T-helper 17 cell (primary cell): ENCODE data around the gene GPR22. TPM values are rescaled to one million over a fixed set of nuclear protein-coding genes. Genes with fewer than 3 reads are reported as not detected.

ENCODE experiments used
- ATAC-seq: fragments of 150-1000 bp; cut with Tn5 transposase; 2 replicates; pipeline ENCODE4 v1.10.0; 2021; ENCODE audit warnings: mild to moderate bottlenecking, moderate library complexity
- DNase-seq, 3 donors: peaks; one replicate each; pipeline versions ENCODE4 v3.0.0 to v3.0.0-alpha.2; 2020 to 2021
- H3K9me3 ChIP-seq: one replicate; pipeline ENCODE4 v1.7.0; 2013; ENCODE audit warnings: low read length, mild to moderate bottlenecking; ENCODE audit not compliant: control insufficient read depth, poor library complexity, severe bottlenecking
- H3K27ac Mint-ChIP-seq: one replicate; pipeline ENCODE4 v1.8.0; 2022; ENCODE audit warnings: mild to moderate bottlenecking, moderate library complexity, mixed read lengths
- H3K27me3 Mint-ChIP-seq: one replicate; pipeline ENCODE4 v1.8.0; 2022; ENCODE audit warnings: mixed read lengths
- H3K36me3 Mint-ChIP-seq: one replicate; pipeline ENCODE4 v1.8.0; 2022; ENCODE audit warnings: low read depth, mixed read lengths
- H3K4me1 Mint-ChIP-seq: one replicate; pipeline ENCODE4 v1.8.0; 2022; ENCODE audit warnings: mild to moderate bottlenecking, mixed read lengths
- H3K4me3 Mint-ChIP-seq: one replicate; pipeline ENCODE4 v1.8.0; 2022; ENCODE audit warnings: mild to moderate bottlenecking, moderate library complexity, mixed read lengths
- total RNA-seq, 4 donors: library from RNA in 2 of 4; stranded (reverse) in 2 of 4; gene quantifications; one replicate each; pipeline ENCODE4 v1.2.3 and lab custom pipeline; 2022 to 2026

The GPR22 gene
- total RNA-seq, result not detected
- total RNA-seq (lab: John Stamatoyannopoulos, UW), result 0 reads per million in 2 donors

DNA sequence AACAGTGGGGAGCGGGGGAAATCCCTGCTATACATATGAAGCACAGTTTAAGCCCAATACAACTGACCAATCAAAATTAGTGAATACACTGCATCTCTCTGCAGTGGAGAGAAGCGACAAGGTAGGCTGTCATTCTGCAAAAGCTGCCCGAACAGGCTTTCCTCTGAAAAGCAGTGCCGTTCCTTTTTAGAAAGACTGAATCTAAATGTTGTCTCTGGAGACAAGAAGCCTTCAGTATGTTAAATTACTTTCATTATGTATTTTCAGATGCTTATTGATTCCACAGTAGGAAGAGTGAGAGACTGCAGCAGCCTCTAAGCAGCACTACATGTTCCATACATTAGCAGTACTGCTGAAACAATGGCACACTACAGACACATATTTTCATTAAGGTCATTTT, at the start of gene GPR22:
TSS of gene GPR22 (plus strand) at position 129 of the 400 bp plus-strand sequence. CDS start 4,004 bp downstream, outside the sequence.
- H3K9me3 ChIP-seq, result no peaks in the 10 kb centered on the region
- no peaks in the 10 kb centered on the region for H3K36me3 Mint-ChIP-seq
- ATAC-seq (no peak), DNase-seq (no peak)
- no peak within 1 kb of the TSS for H3K4me3 Mint-ChIP-seq
- peaks cover 11% of the 10 kb centered on the region for H3K4me1 Mint-ChIP-seq
- no peaks in the 10 kb centered on the region for H3K27me3 Mint-ChIP-seq
- no peak within 1 kb of the TSS for H3K27ac Mint-ChIP-seq

DNA sequence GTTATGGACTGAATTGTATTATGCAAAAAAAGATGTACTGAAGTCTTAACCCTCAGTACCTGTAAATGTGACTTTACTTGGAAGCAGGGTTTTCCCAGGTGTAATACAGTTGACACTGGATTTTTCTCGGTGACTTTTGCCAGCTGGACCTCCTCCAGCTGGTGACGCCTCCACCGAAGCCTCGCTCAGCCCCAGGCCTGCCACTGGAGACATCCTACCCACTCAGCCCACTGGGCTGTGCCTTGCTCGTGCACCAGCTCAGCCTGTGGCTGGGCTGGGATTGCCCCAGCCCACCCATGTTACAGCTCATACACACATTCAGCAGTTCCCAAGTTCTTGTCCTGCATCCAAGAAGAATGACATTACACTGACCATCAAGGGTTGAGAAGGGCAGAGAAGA, 42.4 kb upstream of the GPR22 start:
- no peak for ATAC-seq
- Mint-ChIP-seq H3K27ac (no peak overlapping the region), H3K4me3 (no peak overlapping the region), H3K36me3 (peaks cover 3% of the 10 kb centered on the region), H3K27me3 (no peaks in the 10 kb centered on the region), H3K4me1 (peaks cover 5% of the 10 kb centered on the region)
- no peaks in the 10 kb centered on the region for H3K9me3 ChIP-seq
- no peak for DNase-seq

DNA sequence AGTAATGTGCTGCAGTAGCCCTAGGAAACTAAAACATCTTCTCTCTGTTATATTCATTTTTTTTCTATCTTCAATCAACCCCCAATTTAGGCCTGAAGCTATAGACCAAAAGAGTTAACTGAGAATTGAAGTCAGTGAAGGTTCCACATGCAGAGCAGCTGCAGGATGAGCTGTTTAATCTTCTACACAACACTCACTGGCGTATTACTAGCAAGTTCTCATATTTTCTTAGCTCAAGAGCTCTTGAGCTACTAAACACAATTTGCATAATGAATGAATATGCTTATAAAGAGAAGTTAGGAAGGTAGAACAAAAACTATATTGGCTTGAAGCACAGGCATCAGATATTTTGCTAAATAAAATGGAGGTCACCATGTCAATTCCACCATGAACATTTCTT, 41.2 kb upstream of the GPR22 start:
- no peaks in the 10 kb centered on the region for H3K9me3 ChIP-seq
- DNase-seq (no peak), ATAC-seq (no peak)
- peaks cover 5% of the 10 kb centered on the region for H3K4me1 Mint-ChIP-seq
- H3K4me3 Mint-ChIP-seq, result no peak overlapping the region
- H3K27ac Mint-ChIP-seq, result no peak overlapping the region
- H3K36me3 Mint-ChIP-seq, result peaks cover under 1% of the 10 kb centered on the region
- no peaks in the 10 kb centered on the region for H3K27me3 Mint-ChIP-seq

DNA sequence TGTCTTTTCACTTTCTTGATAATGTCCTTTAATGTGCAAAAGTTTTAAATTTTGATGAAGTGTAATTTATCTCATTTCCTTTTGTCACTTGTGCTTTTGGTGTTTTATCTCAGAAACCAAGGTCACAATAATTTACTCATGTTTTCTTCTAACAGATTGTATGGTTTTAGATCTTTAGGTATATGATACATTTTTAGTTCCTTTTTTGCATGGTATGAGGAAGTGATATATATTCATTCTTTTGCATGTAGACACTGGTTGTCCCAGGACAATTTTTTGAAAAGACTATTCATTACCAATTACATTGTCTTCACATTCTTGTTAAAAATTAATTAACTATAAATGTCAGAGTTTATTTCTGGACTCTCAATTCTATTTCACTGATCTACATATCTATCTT, 39.8 kb upstream of the GPR22 start:
- peaks cover 3% of the 10 kb centered on the region for H3K4me1 Mint-ChIP-seq
- peaks cover 2% of the 10 kb centered on the region for H3K36me3 Mint-ChIP-seq
- H3K4me3 Mint-ChIP-seq, result no peak overlapping the region
- no peak for ATAC-seq
- no peak for DNase-seq
- no peaks in the 10 kb centered on the region for H3K9me3 ChIP-seq
- H3K27me3 Mint-ChIP-seq, result no peaks in the 10 kb centered on the region
- no peak overlapping the region for H3K27ac Mint-ChIP-seq

GRCh38 chr7:107432261-107432660, 37.6 kb upstream of the GPR22 start:
- H3K36me3 Mint-ChIP-seq, result peaks cover 2% of the 10 kb centered on the region
- no peak for ATAC-seq
- no peak overlapping the region for H3K27ac Mint-ChIP-seq
- H3K4me3 Mint-ChIP-seq, result no peak overlapping the region
- H3K27me3 Mint-ChIP-seq, result no peaks in the 10 kb centered on the region
- H3K4me1 Mint-ChIP-seq, result peaks cover 3% of the 10 kb centered on the region
- H3K9me3 ChIP-seq, result no peaks in the 10 kb centered on the region
- DNase-seq, result no peak

DNA sequence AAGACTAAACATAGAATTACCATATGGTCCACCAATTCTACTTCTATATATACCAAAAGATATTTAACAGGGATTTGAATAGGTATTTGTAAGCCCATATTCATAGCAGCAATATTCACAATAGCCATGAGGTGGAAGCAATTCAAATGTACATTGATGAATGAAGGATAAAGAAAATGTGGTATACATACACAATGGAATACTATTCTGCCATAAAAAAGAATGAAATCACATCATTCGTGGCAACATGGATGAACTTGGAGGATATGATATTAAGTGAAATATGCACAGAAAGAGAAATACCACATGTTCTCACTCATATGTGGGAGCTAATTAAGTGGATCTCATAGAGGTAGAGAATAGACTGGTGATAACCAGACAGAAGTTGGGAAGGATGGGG, 34.1 kb upstream of the GPR22 start:
- Mint-ChIP-seq H3K36me3 (peaks cover 2% of the 10 kb centered on the region), H3K4me3 (no peak overlapping the region), H3K4me1 (peaks cover 5% of the 10 kb centered on the region), H3K27ac (no peak overlapping the region), H3K27me3 (no peaks in the 10 kb centered on the region)
- no peak for ATAC-seq
- H3K9me3 ChIP-seq, result no peaks in the 10 kb centered on the region
- DNase-seq, result no peak

DNA sequence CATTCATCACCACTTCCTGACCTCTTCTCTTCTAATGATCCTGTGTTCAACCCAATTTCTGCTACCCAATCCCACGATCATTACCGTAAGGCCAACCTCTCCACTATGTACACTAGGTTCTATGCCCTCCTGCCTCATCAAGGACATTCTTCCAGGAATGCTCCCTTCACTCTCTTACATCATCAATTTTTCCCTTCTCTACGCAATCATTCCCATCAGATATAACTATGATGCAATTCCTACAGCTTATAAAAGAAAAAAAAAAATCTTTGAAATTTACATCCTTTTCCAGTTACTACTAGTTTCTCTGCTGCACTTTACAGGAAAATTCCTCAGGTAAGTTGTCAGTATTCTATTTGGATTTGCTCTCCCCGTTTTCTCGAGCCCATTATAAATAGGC, 30.8 kb upstream of the GPR22 start:
- H3K36me3 Mint-ChIP-seq, result peaks cover 5% of the 10 kb centered on the region
- no peaks in the 10 kb centered on the region for H3K27me3 Mint-ChIP-seq
- H3K9me3 ChIP-seq, result no peaks in the 10 kb centered on the region
- ATAC-seq (no peak), DNase-seq (no peak)
- peaks cover 5% of the 10 kb centered on the region for H3K4me1 Mint-ChIP-seq
- no peak overlapping the region for H3K4me3 Mint-ChIP-seq
- H3K27ac Mint-ChIP-seq, result no peak overlapping the region

DNA sequence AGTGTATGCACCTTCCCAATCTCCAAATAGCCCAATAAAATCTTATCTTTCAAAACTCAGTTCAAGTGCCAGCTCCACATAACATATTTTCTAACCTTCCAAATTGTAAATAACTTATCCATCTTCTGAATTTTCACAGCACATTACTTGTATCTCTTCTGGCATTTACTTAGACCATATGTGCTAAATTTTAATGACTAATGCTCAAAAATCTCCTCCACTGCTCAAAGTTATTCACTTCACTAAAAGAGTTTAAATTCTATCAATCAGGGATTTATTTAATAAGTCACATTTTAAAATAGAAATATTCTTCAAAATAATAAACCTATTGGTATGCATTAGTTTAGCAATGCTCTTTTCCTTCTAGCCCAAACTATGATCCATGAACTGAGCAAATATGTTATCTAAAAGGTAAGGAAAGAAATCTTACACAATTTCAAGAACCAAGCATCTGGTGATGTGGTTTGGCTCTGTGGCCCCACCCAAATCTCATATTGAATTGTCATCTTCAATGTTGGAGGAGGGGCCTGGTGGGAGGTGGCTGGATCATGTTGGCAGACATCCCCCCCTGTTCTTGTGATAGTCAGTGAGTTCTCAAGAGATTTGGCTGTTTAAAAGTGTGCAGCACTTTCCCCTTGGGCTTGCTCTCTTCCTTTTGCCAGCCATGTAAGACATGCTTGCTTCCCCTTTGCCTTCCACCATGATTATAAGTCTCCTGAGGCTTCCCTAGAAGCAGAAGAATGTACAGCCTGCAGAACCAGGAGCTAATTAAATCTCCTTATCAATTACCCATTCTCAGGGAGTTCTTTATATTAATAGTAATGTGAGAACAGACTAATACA, 28.1 kb upstream of the GPR22 start:
- ATAC-seq (no peak), DNase-seq (no peak)
- no peaks in the 10 kb centered on the region for H3K9me3 ChIP-seq
- Mint-ChIP-seq H3K4me3 (no peak overlapping the region), H3K4me1 (peaks cover 5% of the 10 kb centered on the region), H3K27me3 (no peaks in the 10 kb centered on the region), H3K27ac (no peak overlapping the region), H3K36me3 (peaks cover 4% of the 10 kb centered on the region)

DNA sequence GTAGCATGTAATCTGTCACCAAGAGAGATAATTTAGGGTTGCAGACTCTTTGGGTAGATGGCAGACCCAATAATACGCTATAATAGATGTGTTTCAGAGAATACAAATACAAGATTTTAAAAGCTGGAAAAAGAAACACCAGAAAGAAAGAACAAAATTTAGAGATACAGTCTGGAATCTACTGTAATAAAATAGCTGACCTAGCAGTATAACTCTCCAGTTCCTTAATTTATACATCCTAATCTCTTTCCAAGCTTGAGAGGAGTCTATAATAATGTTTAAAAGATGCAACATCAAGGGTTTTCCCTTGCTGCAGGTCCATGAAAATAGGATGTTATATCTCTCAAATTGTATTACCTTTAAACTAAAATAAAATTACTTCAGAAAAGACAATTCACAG, 27.2 kb upstream of the GPR22 start:
- Mint-ChIP-seq H3K4me3 (no peak overlapping the region), H3K36me3 (peaks cover 7% of the 10 kb centered on the region), H3K4me1 (peaks cover 8% of the 10 kb centered on the region), H3K27ac (no peak overlapping the region), H3K27me3 (no peaks in the 10 kb centered on the region)
- no peaks in the 10 kb centered on the region for H3K9me3 ChIP-seq
- ATAC-seq, result no peak
- no peak for DNase-seq

- H3K4me3 Mint-ChIP-seq, result no peak overlapping the region
- ATAC-seq (no peak), DNase-seq (no peak)
- no peak overlapping the region for H3K27ac Mint-ChIP-seq
- H3K9me3 ChIP-seq, result no peaks in the 10 kb centered on the region
- no peaks in the 10 kb centered on the region for H3K27me3 Mint-ChIP-seq
- H3K4me1 Mint-ChIP-seq, result peaks cover 8% of the 10 kb centered on the region
- H3K36me3 Mint-ChIP-seq, result peaks cover 8% of the 10 kb centered on the region
Observed at GRCh38 chr7:107446531-107446930, 23.3 kb upstream of the GPR22 start.

- H3K27me3 Mint-ChIP-seq, result no peaks in the 10 kb centered on the region
- H3K9me3 ChIP-seq, result no peaks in the 10 kb centered on the region
Observed at GRCh38 chr7:107446988-107447387, 22.9 kb upstream of the GPR22 start.

GRCh38 chr7:107450970-107451369, 18.9 kb upstream of the GPR22 start:
- Mint-ChIP-seq H3K4me1 (peaks cover 19% of the 10 kb centered on the region), H3K27me3 (no peaks in the 10 kb centered on the region), H3K27ac (no peak overlapping the region), H3K36me3 (peaks cover 9% of the 10 kb centered on the region), H3K4me3 (no peak overlapping the region)
- H3K9me3 ChIP-seq, result no peaks in the 10 kb centered on the region
- ATAC-seq (no peak), DNase-seq (no peak)

More at GRCh38 chr7:107446988-107447387, 22.9 kb upstream of the GPR22 start:
- DNase-seq, result no peak
- no peak overlapping the region for H3K27ac Mint-ChIP-seq
- no peak overlapping the region for H3K4me3 Mint-ChIP-seq
- peaks cover 7% of the 10 kb centered on the region for H3K36me3 Mint-ChIP-seq
- H3K4me1 Mint-ChIP-seq, result peaks cover 11% of the 10 kb centered on the region
- no peak for ATAC-seq

DNA sequence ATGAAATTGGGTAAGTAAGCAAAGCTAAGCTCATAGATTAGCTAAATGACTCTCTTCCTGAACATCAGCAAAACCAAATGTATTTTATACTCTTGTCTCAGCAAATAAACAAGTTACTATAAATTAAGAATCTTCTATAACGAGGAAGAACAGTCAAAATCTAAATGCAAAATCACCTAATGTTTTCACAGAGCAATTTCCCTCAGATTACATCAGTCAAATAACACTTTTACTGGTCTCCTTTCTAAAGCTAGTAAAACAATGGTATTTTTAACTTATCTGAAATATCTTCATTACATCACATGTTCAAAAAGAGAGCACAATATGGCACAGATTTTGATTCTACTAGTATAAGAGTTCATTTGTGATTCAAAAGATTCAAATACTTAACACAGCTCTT, 16.5 kb upstream of the GPR22 start:
- DNase-seq (no peak), ATAC-seq (no peak)
- peaks cover 18% of the 10 kb centered on the region for H3K4me1 Mint-ChIP-seq
- no peak overlapping the region for H3K27ac Mint-ChIP-seq
- no peak overlapping the region for H3K4me3 Mint-ChIP-seq
- H3K36me3 Mint-ChIP-seq, result peaks cover 11% of the 10 kb centered on the region
- no peaks in the 10 kb centered on the region for H3K27me3 Mint-ChIP-seq
- H3K9me3 ChIP-seq, result no peaks in the 10 kb centered on the region

GRCh38 chr7:107461938-107462533, 7.8 kb upstream of the GPR22 start:
- H3K27ac Mint-ChIP-seq, result no peak overlapping the region
- peak overlapping the region; percentile 49 for H3K4me3 Mint-ChIP-seq

More at GRCh38 chr7:107461938-107462533, 7.8 kb upstream of the GPR22 start:
- Mint-ChIP-seq H3K27me3 (no peaks in the 10 kb centered on the region), H3K36me3 (peaks cover 10% of the 10 kb centered on the region), H3K4me1 (peaks cover 14% of the 10 kb centered on the region)
- ATAC-seq (no peak), DNase-seq (no peak)
- H3K9me3 ChIP-seq, result no peaks in the 10 kb centered on the region
